IPS DF 6.9 (cell line): Measurements from ENCODE around the gene ABCF3.

Experiments
- DNase-seq: peaks from one replicate; pipeline ENCODE4 v3.0.0-alpha.2; 2013; ENCODE audit warnings: low read depth, low spot score
- H3K27ac ChIP-seq: one replicate; pipeline ENCODE4 v1.5.1; 2013; ENCODE audit warnings: low read length, control low read depth
- H3K27me3 ChIP-seq: 2 replicates; pipeline ENCODE4 v1.6.1; 2013; ENCODE audit warnings: mild to moderate bottlenecking, low read length; ENCODE audit not compliant: control insufficient read depth, insufficient read depth
- H3K36me3 ChIP-seq: 2 replicates; pipeline ENCODE4 v1.6.1; 2013; ENCODE audit warnings: low read length; ENCODE audit not compliant: control insufficient read depth, insufficient read depth
- H3K4me1 ChIP-seq: 2 replicates; pipeline ENCODE4 v1.6.1; 2013; ENCODE audit warnings: low read length; ENCODE audit not compliant: control insufficient read depth, insufficient read depth
- H3K4me3 ChIP-seq: 2 replicates; pipeline ENCODE4 v1.5.1; 2013; ENCODE audit warnings: mild to moderate bottlenecking, low read length
- H3K9me3 ChIP-seq: 2 replicates; pipeline ENCODE4 v1.6.1; 2013; ENCODE audit warnings: low read length, inconsistent platforms; ENCODE audit not compliant: control insufficient read depth, insufficient read depth
- WGBS: extraction: QIAGEN DNeasy Blood & Tissue Kit; methylation state at CpG from one replicate; pipeline ENCODE4 v1.1.7; 2013; ENCODE audit warnings: mixed read lengths, missing lambda C conversion rate; ENCODE audit not compliant: insufficient read length, insufficient coverage; 5-methylcytosine and 5-hydroxymethylcytosine counted together

Gene ABCF3

GRCh38 chr3:184237807-184238206 is 51.8 kb downstream of the ABCF3 start:
- Histone ChIP-seq H3K4me1 (0 out of 2 replicates have a peak, but pooled peaks cover 4% of the 10 kb centered on the region), H3K4me3 (no peak overlapping the region), H3K9me3 (no peaks in the 10 kb centered on the region), H3K36me3 (peaks cover 5% of the 10 kb centered on the region; the same call in 1 of the 2 replicates), H3K27me3 (0 out of 2 replicates have a peak, but pooled peaks cover 1% of the 10 kb centered on the region), H3K27ac (no peak overlapping the region)
- no CpG with 5 or more reads among the region's 1 CpG for WGBS
- no peak for DNase-seq

- peaks cover 7% of the 10 kb centered on the region; the same call in 1 of the 2 replicates for H3K36me3 ChIP-seq
- no peak overlapping the region for H3K4me3 ChIP-seq
- H3K27me3 ChIP-seq: no peaks in the 10 kb centered on the region
- H3K27ac ChIP-seq: no peak overlapping the region
- H3K9me3 ChIP-seq: no peaks in the 10 kb centered on the region
- DNase-seq: no peak
- H3K4me1 ChIP-seq: 0 out of 2 replicates have a peak, but pooled peaks cover 4% of the 10 kb centered on the region
- WGBS: no CpG with 5 or more reads among the region's 13 CpGs
Observed at GRCh38 chr3:184238246-184238818, 52.3 kb downstream of the ABCF3 start.

DNA sequence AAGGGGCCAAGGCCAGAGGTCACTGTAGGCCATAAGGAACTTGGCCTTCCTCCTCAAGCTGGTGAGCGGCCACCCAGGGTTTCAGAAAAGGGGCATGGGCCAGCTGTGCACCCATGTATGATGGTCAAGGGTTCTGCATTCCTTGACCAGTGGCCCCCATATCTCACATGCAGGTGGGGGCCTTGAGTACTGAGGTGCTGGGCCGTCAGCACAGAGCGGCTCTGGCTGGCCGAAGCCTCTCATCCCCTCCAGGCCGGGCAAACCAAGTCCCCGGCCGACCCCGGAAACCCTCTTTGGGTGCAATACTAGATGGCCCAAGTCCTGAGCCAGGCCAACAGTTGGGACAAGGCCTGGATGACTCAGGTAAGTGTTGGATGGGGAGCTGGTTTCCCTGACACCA is 53.2 kb downstream of the ABCF3 start:
- DNase-seq: no peak
- 0 out of 2 replicates have a peak, but pooled peaks cover 4% of the 10 kb centered on the region for H3K4me1 ChIP-seq
- peaks cover 11% of the 10 kb centered on the region; the same call in 1 of the 2 replicates for H3K36me3 ChIP-seq
- H3K9me3 ChIP-seq: no peaks in the 10 kb centered on the region
- no CpG with 5 or more reads among the region's 8 CpGs for WGBS
- H3K27ac ChIP-seq: no peak overlapping the region
- H3K4me3 ChIP-seq: no peak overlapping the region
- no peaks in the 10 kb centered on the region for H3K27me3 ChIP-seq

- H3K36me3 ChIP-seq: peaks cover 14% of the 10 kb centered on the region; the same call in 1 of the 2 replicates
- DNase-seq: no peak
- H3K27me3 ChIP-seq: no peaks in the 10 kb centered on the region
- no CpG with 5 or more reads among the region's 7 CpGs for WGBS
- no peak overlapping the region for H3K4me3 ChIP-seq
- no peak overlapping the region for H3K27ac ChIP-seq
- H3K9me3 ChIP-seq: no peaks in the 10 kb centered on the region
- 0 out of 2 replicates have a peak, but pooled peaks cover 4% of the 10 kb centered on the region for H3K4me1 ChIP-seq
Observed at GRCh38 chr3:184239708-184240107, 53.7 kb downstream of the ABCF3 start.

GRCh38 chr3:184240384-184241140 is 54.6 kb downstream of the ABCF3 start:
- Histone ChIP-seq H3K4me3 (no peak overlapping the region), H3K27ac (no peak overlapping the region), H3K36me3 (peaks cover 21% of the 10 kb centered on the region; the same call in 1 of the 2 replicates), H3K9me3 (no peaks in the 10 kb centered on the region), H3K27me3 (no peaks in the 10 kb centered on the region), H3K4me1 (0 out of 2 replicates have a peak, but pooled peaks cover 4% of the 10 kb centered on the region)
- no peak for DNase-seq
- WGBS: no CpG with 5 or more reads among the region's 4 CpGs

DNA sequence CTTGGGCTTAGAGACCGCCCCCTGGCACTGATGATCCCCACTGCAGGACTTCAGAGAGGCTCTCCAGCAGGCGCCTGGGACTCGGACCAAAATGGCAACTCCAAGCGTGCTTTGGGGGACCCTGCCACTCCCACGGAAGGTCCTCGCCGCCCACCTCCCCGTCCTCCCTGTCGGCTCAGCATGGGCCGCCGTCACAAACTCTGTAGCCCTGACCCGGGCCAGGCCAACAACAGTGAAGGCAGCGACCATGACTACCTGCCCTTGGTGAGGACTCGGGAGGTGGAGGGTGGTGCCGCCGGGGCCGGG is 55.1 kb downstream of the ABCF3 start:
- Histone ChIP-seq H3K9me3 (no peaks in the 10 kb centered on the region), H3K4me1 (0 out of 2 replicates have a peak, but pooled peaks cover 4% of the 10 kb centered on the region), H3K4me3 (no peak overlapping the region), H3K27me3 (no peaks in the 10 kb centered on the region), H3K27ac (no peak overlapping the region), H3K36me3 (peaks cover 21% of the 10 kb centered on the region; the same call in 1 of the 2 replicates)
- WGBS: no CpG with 5 or more reads among the region's 17 CpGs
- DNase-seq: no peak

GRCh38 chr3:184241447-184242296 is 55.7 kb downstream of the ABCF3 start:
- no CpG with 5 or more reads among the region's 46 CpGs for WGBS
- DNase-seq: no peak
- Histone ChIP-seq H3K9me3 (no peaks in the 10 kb centered on the region), H3K27ac (no peak overlapping the region), H3K36me3 (peaks cover 21% of the 10 kb centered on the region; the same call in 1 of the 2 replicates), H3K4me3 (peak overlapping the region; percentile 20; the same call in 1 of the 2 replicates), H3K4me1 (0 out of 2 replicates have a peak, but pooled peaks cover 4% of the 10 kb centered on the region), H3K27me3 (no peaks in the 10 kb centered on the region)

DNA sequence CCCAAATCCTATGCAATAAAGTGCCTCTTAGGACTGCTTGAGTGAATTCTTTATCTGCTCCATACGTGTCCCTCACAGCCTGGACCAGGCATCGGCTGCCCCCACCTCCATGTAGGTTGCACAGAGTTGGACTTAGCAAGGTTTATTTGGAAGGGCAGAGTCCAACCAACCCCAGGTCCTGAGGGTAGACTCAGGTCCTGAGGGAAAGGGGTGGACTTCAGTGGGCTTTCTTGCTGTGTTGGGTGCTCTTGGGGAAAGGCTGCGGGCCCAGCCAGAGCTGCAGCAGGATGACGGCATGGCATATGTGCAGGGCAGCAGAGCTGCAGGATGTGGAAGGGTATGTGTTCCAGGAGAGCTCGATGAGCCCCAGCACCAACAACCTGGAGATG is 56.3 kb downstream of the ABCF3 start:
- no peak overlapping the region for H3K4me3 ChIP-seq
- peaks cover 21% of the 10 kb centered on the region; the same call in 1 of the 2 replicates for H3K36me3 ChIP-seq
- 0 out of 2 replicates have a peak, but pooled peaks cover 4% of the 10 kb centered on the region for H3K4me1 ChIP-seq
- no peak overlapping the region for H3K27ac ChIP-seq
- no peaks in the 10 kb centered on the region for H3K27me3 ChIP-seq
- H3K9me3 ChIP-seq: no peaks in the 10 kb centered on the region
- WGBS: no CpG with 5 or more reads among the region's 5 CpGs
- no peak for DNase-seq
